Right lobe of liver (tissue), 6 donors: Measurements from ENCODE around the gene GRM7. TPM values are rescaled to one million over a fixed set of nuclear protein-coding genes. Genes with fewer than 3 reads are reported as not detected.

Experiments
- ATAC-seq, 4 donors: fragments of 200-7000 bp; cut with Tn5 transposase; one replicate each; pipeline ENCODE4 v1.9.1; 2020; ENCODE audit warnings: mild to moderate bottlenecking in 4 of 4, moderate library complexity in 4 of 4
- DNase-seq, 3 donors: peaks; one replicate each; pipeline ENCODE4 v3.0.0-alpha.2; 2020
- H3K27ac ChIP-seq, 3 donors: fragments of 200-600 bp; one replicate each; pipeline ENCODE4 v1.8.0; 2022
- H3K27me3 ChIP-seq, 2 donors: fragments of 200-600 bp; one replicate each; pipeline ENCODE4 v1.8.0; 2022
- H3K36me3 ChIP-seq, 4 donors: fragments of 200-600 bp; sonication (generic) in 1 of 4; one replicate each; pipeline versions ENCODE4 v1.5.1 to v1.8.0; 2017 to 2022; ENCODE audit warnings: control low read depth in 1 of 4
- H3K4me1 ChIP-seq, 4 donors: fragments of 200-600 bp; sonication (generic) in 1 of 4; one replicate each; pipeline versions ENCODE4 v1.5.1 to v1.8.0; 2017 to 2022; ENCODE audit warnings: control low read depth in 1 of 4
- H3K4me3 ChIP-seq, 3 donors: fragments of 200-600 bp; one replicate each; pipeline ENCODE4 v1.8.0; 2022
- H3K9me3 ChIP-seq, 4 donors: fragments of 200-600 bp; sonication (generic) in 1 of 4; one replicate each; pipeline versions ENCODE4 v1.5.1 to v1.8.0; 2017 to 2022; ENCODE audit warnings: control low read depth in 1 of 4
- CTCF ChIP-seq, 4 donors: fragments of 200-600 bp in 3 of 4; fragments of 450-650 bp in 1 of 4; IDR thresholded peaks; one replicate each; pipeline versions ENCODE4 v1.5.1 to v1.8.0; 2016 to 2022; ENCODE audit warnings: antibody characterized with exemption in 4 of 4, mild to moderate bottlenecking in 2 of 4
- POLR2A ChIP-seq: fragments of 450-650 bp; IDR thresholded peaks from one replicate; pipeline ENCODE4 v1.6.1; 2017; ENCODE audit warnings: antibody characterized with exemption, mild to moderate bottlenecking
- WGBS: methylation state at CpG from one replicate; pipeline ENCODE4 v1.1.6; 2018; ENCODE audit warnings: low coverage, low lambda C conversion rate; ENCODE audit not compliant: insufficient coverage; ENCODE audit errors: missing lambda C conversion rate; 5-methylcytosine and 5-hydroxymethylcytosine counted together
- intact Hi-C, 2 donors: fragments of 100-400 bp; cut with DNase I; formaldehyde crosslinking; loops; one replicate each; pipeline versions ENCODE4 v1.11.2 to v1.14.1; 2022
- total RNA-seq, 6 experiments: library from RNA; depleted of rRNA in 2 of 6; stranded (reverse); fragments of >200 nt in 2 of 6; fragmentation: NEBNext Ultra II Directional in 3 of 6; extraction: Animal tissue kit (Norgen Biotek cat#: 25700) in 3 of 6; gene quantifications; one replicate each; pipeline versions ENCODE4 v1.1.0 to v1.2.4, GENCODE V29; 2016 to 2023
- donor health status: DM: no; HTN: yes; CAD: no.
- donor health status: DM: no; HTN: no; CAD: no.
- donor health status: DM: no; HTN: no; CAD: no.
- donor health status: DM: no; HTN: yes; CAD: no.
- donor health status: DM: no; HTN: yes; CAD: no.

The GRM7 gene
- total RNA-seq, 6 experiments from 2014 or later: 0.20 to 0.56 TPM; not detected in 4

GRCh38 chr3:7346364-7346763 lies 485.4 kb downstream of the GRM7 start:
- no peak for TF ChIP-seq POLR2A
- TF ChIP-seq CTCF (IDR thresholded peaks at IDR 0.05): no peak
- ATAC-seq (no peak), DNase-seq (no peak)
- H3K27ac ChIP-seq: no peak overlapping the region
- intact Hi-C loops: no loop called here
- H3K36me3 ChIP-seq: no peaks in the 10 kb centered on the region
- H3K27me3 ChIP-seq: no peaks in the 10 kb centered on the region
- H3K4me1 ChIP-seq: no peaks in the 10 kb centered on the region
- no peak overlapping the region for H3K4me3 ChIP-seq
- WGBS: 51% methylated on average over 2 of the region's 2 CpGs
- no peaks in the 10 kb centered on the region for H3K9me3 ChIP-seq

GRCh38 chr3:7357101-7357500 lies 496.2 kb downstream of the GRM7 start:
- Histone ChIP-seq H3K9me3 (no peaks in the 10 kb centered on the region), H3K4me3 (no peak overlapping the region), H3K36me3 (no peaks in the 10 kb centered on the region), H3K27ac (no peak overlapping the region), H3K27me3 (no peaks in the 10 kb centered on the region), H3K4me1 (no peaks in the 10 kb centered on the region)
- intact Hi-C loops: no loop called here
- ATAC-seq (no peak), DNase-seq (no peak)
- 44% methylated on average over 1 of the region's 1 CpG for WGBS
- no peak for TF ChIP-seq POLR2A
- TF ChIP-seq CTCF (IDR thresholded peaks at IDR 0.05): no peak

GRCh38 chr3:7367968-7368367 lies 507.1 kb downstream of the GRM7 start:
- no peak overlapping the region for H3K27ac ChIP-seq
- no peak overlapping the region for H3K4me3 ChIP-seq
- no peak for TF ChIP-seq CTCF (IDR thresholded peaks at IDR 0.05)
- no peak for TF ChIP-seq POLR2A
- no peaks in the 10 kb centered on the region for H3K4me1 ChIP-seq
- intact Hi-C loops: no loop called here
- DNase-seq (no peak), ATAC-seq (no peak)
- no peaks in the 10 kb centered on the region for H3K27me3 ChIP-seq
- no peaks in the 10 kb centered on the region for H3K36me3 ChIP-seq
- 36% methylated on average over 1 of the region's 1 CpG for WGBS
- no peaks in the 10 kb centered on the region for H3K9me3 ChIP-seq

- intact Hi-C loops: no loop called here
- H3K9me3 ChIP-seq: no peaks in the 10 kb centered on the region
- whole genome bisulfite sequencing: 85% methylated on average over 2 of the region's 2 CpGs
- H3K27ac ChIP-seq: no peak overlapping the region
- DNase-seq (no peak), ATAC-seq (no peak)
- H3K36me3 ChIP-seq: no peaks in the 10 kb centered on the region
- no peak overlapping the region for H3K4me3 ChIP-seq
- H3K27me3 ChIP-seq: no peaks in the 10 kb centered on the region
- TF ChIP-seq POLR2A (no peak), CTCF (IDR thresholded peaks at IDR 0.05) (no peak)
- no peaks in the 10 kb centered on the region for H3K4me1 ChIP-seq
These were observed 507.7 kb downstream of the GRM7 start for GRCh38 chr3:7368597-7368996.
